ENCODE measurements around the gene WWOX.

DNA sequence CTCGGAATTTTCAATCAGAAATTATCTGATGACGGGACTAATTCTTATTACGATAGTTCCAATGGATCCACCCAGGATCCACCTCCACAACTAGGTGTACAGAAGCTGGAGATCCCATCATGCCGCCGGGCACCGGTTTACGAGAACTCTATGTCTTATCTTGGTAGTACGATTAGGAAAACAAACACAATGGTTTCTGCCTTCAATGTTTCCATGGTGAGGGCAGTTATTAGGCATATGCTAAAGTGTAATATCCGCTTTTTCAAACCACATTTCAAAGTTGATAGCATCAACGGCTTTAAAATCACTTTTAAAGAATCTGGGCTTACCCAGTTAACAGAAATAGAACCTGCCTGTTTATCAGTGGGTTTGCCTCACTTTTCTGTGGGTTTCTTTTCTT lies 795.4 kb downstream of the WWOX start:
- TF ChIP-seq, protein P1, sequence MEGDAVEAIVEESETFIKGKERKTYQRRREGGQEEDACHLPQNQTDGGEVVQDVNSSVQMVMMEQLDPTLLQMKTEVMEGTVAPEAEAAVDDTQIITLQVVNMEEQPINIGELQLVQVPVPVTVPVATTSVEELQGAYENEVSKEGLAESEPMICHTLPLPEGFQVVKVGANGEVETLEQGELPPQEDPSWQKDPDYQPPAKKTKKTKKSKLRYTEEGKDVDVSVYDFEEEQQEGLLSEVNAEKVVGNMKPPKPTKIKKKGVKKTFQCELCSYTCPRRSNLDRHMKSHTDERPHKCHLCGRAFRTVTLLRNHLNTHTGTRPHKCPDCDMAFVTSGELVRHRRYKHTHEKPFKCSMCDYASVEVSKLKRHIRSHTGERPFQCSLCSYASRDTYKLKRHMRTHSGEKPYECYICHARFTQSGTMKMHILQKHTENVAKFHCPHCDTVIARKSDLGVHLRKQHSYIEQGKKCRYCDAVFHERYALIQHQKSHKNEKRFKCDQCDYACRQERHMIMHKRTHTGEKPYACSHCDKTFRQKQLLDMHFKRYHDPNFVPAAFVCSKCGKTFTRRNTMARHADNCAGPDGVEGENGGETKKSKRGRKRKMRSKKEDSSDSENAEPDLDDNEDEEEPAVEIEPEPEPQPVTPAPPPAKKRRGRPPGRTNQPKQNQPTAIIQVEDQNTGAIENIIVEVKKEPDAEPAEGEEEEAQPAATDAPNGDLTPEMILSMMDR (IDR thresholded peaks at IDR 0.05; ENCODE audit: control extremely low read depth in 1 of 3, insufficient read depth in 1 of 3, low read depth in 1 of 3, low read length in 3 of 3), result no peak
- TF ChIP-seq EZH2 (IDR thresholded peaks at IDR 0.05; ENCODE audit: low read depth, low read length, severe bottlenecking) (no peak), SP1 (IDR thresholded peaks at IDR 0.05; ENCODE audit: low read depth, low read length) (no peak), HDAC2 (IDR thresholded peaks at IDR 0.05; ENCODE audit: borderline replicate concordance in 1 of 2, low read depth in 2 of 2, low read length in 2 of 2) (no peak), USF2 (IDR thresholded peaks at IDR 0.05; ENCODE audit: low read length) (no peak), GTF2F1 (IDR thresholded peaks at IDR 0.05; ENCODE audit: borderline replicate concordance, low read depth, low read length) (no peak), CEBPB (IDR thresholded peaks at IDR 0.05; ENCODE audit: low read depth, low read length) (no peak), CREB1 (IDR thresholded peaks at IDR 0.05) (no peak), RAD21 (IDR thresholded peaks at IDR 0.05 in 1 of 2, conservative IDR thresholded peaks at IDR 0.05 in 1 of 2; ENCODE audit: low read depth in 2 of 2, low read length in 2 of 2) (no peak), MAX (IDR thresholded peaks at IDR 0.05) (no peak), EP300 (IDR thresholded peaks at IDR 0.05; ENCODE audit: borderline replicate concordance in 1 of 2, low read depth in 2 of 2, low read length in 2 of 2) (no peak), TBP (IDR thresholded peaks at IDR 0.05; ENCODE audit: low read depth, low read length) (no peak)
- TF ChIP-seq, protein P2, sequence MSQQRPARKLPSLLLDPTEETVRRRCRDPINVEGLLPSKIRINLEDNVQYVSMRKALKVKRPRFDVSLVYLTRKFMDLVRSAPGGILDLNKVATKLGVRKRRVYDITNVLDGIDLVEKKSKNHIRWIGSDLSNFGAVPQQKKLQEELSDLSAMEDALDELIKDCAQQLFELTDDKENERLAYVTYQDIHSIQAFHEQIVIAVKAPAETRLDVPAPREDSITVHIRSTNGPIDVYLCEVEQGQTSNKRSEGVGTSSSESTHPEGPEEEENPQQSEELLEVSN (IDR thresholded peaks at IDR 0.05), result no peak

Measured in H1 (cell line).